B cell (primary cell): ENCODE results near the gene MESD. TPM values are rescaled to one million over a fixed set of nuclear protein-coding genes. Genes with fewer than 3 reads are reported as not detected.

ENCODE experiments used
- ATAC-seq: fragments of 200-7000 bp; cut with Tn5 transposase; one replicate; pipeline ENCODE4 v1.10.0; 2021; ENCODE audit warnings: low read depth, mild to moderate bottlenecking, moderate number of reproducible peaks, moderate library complexity
- CTCF ChIA-PET: fragments of 350-600 bp; sonication (Branson Sonifier 250); formaldehyde crosslinking; loops from one replicate; lab custom pipeline; 2021; ENCODE audit warnings: antibody characterized with exemption, inconsistent platforms; lab: Charles Lee
- POLR2A ChIA-PET: fragments of 350-600 bp; sonication (Branson Sonifier 250); formaldehyde crosslinking; loops from one replicate; lab custom pipeline; 2021; ENCODE audit warnings: antibody characterized with exemption; lab: Charles Lee
- DNase-seq: peaks from one replicate; pipeline ENCODE4 v3.0.0; 2013
- H2AFZ ChIP-seq: 2 replicates; pipeline ENCODE4 v1.6.1; 2012; ENCODE audit warnings: mild to moderate bottlenecking, low read depth, low read length; ENCODE audit not compliant: insufficient read depth, poor library complexity, severe bottlenecking
- H3K27ac ChIP-seq, 2 donors: 1 replicate in 1 of 2; 2 replicates in 1 of 2; pipeline ENCODE4 v1.5.1; 2012 to 2013; ENCODE audit warnings: low read length in 2 of 2, mild to moderate bottlenecking in 2 of 2, moderate library complexity in 1 of 2
- H3K27me3 ChIP-seq, 4 experiments: fragments of 200-600 bp in 1 of 4; sonication (generic) in 1 of 4; replicated peaks in 1 of 4; 1 replicate in 2 of 4; 2 replicates in 2 of 4; pipeline versions ENCODE4 v1.6.1 to v1.7.0; 2013 to 2016; ENCODE audit warnings: low read length in 3 of 4, mild to moderate bottlenecking in 2 of 4, mixed read lengths in 1 of 4, moderate library complexity in 1 of 4; ENCODE audit not compliant: insufficient read depth in 4 of 4, control insufficient read depth in 3 of 4; ENCODE audit errors: control extremely low read depth in 1 of 4
- H3K36me3 ChIP-seq, 2 experiments: replicated peaks in 1 of 2; 1 replicate in 1 of 2; 2 replicates in 1 of 2; pipeline versions ENCODE4 v1.6.1 to v1.7.1; 2013; ENCODE audit warnings: low read length in 1 of 2; ENCODE audit not compliant: insufficient read depth in 2 of 2, control insufficient read depth in 1 of 2; ENCODE audit errors: control extremely low read depth in 1 of 2, extremely low read depth in 1 of 2
- H3K4me1 ChIP-seq, 2 donors: fragments of 200-600 bp in 1 of 2; sonication (generic) in 1 of 2; 1 replicate in 1 of 2; 2 replicates in 1 of 2; pipeline versions ENCODE4 v1.5.1 to v1.6.1; 2013 to 2017; ENCODE audit warnings: low read length in 2 of 2; ENCODE audit not compliant: control insufficient read depth in 2 of 2, insufficient read depth in 2 of 2
- H3K4me2 ChIP-seq: replicated peaks from 2 replicates; pipeline ENCODE3; 2012; ENCODE audit warnings: mild to moderate bottlenecking, low read depth, low read length; ENCODE audit not compliant: poor library complexity, severe bottlenecking
- H3K4me3 ChIP-seq, 5 experiments: fragments of 200-600 bp in 1 of 5; sonication (generic) in 1 of 5; 1 replicate in 3 of 5; 2 replicates in 2 of 5; pipeline versions ENCODE4 v1.5.1 to v1.7.0; 2011 to 2016; ENCODE audit warnings: low read length in 4 of 5, mild to moderate bottlenecking in 4 of 5, low read depth in 2 of 5, control low read depth in 1 of 5, moderate library complexity in 1 of 5; ENCODE audit not compliant: insufficient read depth in 1 of 5; ENCODE audit errors: control extremely low read depth in 1 of 5, extremely low read depth in 1 of 5
- H3K79me2 ChIP-seq: fragments of 200-600 bp; sonication (generic); one replicate; pipeline ENCODE4 v1.6.0; 2016; ENCODE audit warnings: low read length; ENCODE audit not compliant: control insufficient read depth, insufficient read depth
- H3K9ac ChIP-seq: fragments of 200-600 bp; sonication (generic); 2 replicates; pipeline ENCODE4 v1.6.1; 2017; ENCODE audit warnings: mild to moderate bottlenecking, low read length, moderate library complexity
- H3K9me3 ChIP-seq, 3 donors: one replicate each; pipeline versions ENCODE4 v1.6.1 to v1.7.1; 2013; ENCODE audit warnings: low read length in 2 of 3; ENCODE audit not compliant: control insufficient read depth in 2 of 3, insufficient read depth in 1 of 3; ENCODE audit errors: control extremely low read depth in 1 of 3
- H4K20me1 ChIP-seq: 2 replicates; pipeline ENCODE4 v1.6.0; 2012; ENCODE audit warnings: mild to moderate bottlenecking, low read length; ENCODE audit not compliant: insufficient read depth, control insufficient read depth, poor library complexity, severe bottlenecking
- H3K27ac Mint-ChIP-seq: one replicate; pipeline ENCODE4 v1.8.0; 2021; ENCODE audit warnings: mixed read lengths
- H3K27me3 Mint-ChIP-seq: one replicate; pipeline ENCODE4 v1.8.0; 2021; ENCODE audit warnings: mixed read lengths
- H3K4me1 Mint-ChIP-seq: one replicate; pipeline ENCODE4 v1.8.0; 2021; ENCODE audit warnings: mixed read lengths
- H3K4me3 Mint-ChIP-seq: one replicate; pipeline ENCODE4 v1.8.0; 2021; ENCODE audit warnings: mixed read lengths
- H3K9me3 Mint-ChIP-seq: one replicate; pipeline ENCODE4 v1.8.0; 2022; ENCODE audit warnings: mixed read lengths; ENCODE audit not compliant: insufficient read depth
- CTCF ChIP-seq: fragments of 200-600 bp; IDR thresholded peaks from one replicate; pipeline ENCODE4 v1.8.0; 2022; ENCODE audit warnings: antibody characterized with exemption, mild to moderate bottlenecking
- EZH2 ChIP-seq: IDR thresholded peaks from 2 replicates; pipeline ENCODE4 v1.6.1; 2012; ENCODE audit warnings: borderline replicate concordance, low read depth, mild to moderate bottlenecking, moderate library complexity, low read length; ENCODE audit not compliant: insufficient read depth, poor library complexity, severe bottlenecking
- WGBS: methylation state at CpG from one replicate; pipeline ENCODE4 v1.1.5; 2013; ENCODE audit warnings: missing lambda C conversion rate; ENCODE audit not compliant: insufficient coverage; 5-methylcytosine and 5-hydroxymethylcytosine counted together
- intact Hi-C: fragments of 100-400 bp; cut with micrococcal nuclease; formaldehyde crosslinking; loops from one replicate; pipeline ENCODE4 v1.10.0; 2022
- polyA plus RNA-seq: library from polyadenylated mRNA; depleted of rRNA; stranded (reverse); fragments of >200 nt; gene quantifications from 2 replicates; pipeline ENCODE4 v1.2.3, GENCODE V29; 2012
- total RNA-seq, 2 donors: library from RNA; stranded (reverse); fragments of 120-200 nt in 1 of 2; gene quantifications; 1 replicate in 1 of 2; 2 replicates in 1 of 2; pipeline versions ENCODE4 v1.2.3 to v1.2.4, GENCODE V29; 2013 to 2022

MESD gene
- total and polyA plus RNA-seq, 2 donors (not counting 1 experiment from before 2014, with no cell fraction given) = 7.9 to 35.3 TPM

DNA sequence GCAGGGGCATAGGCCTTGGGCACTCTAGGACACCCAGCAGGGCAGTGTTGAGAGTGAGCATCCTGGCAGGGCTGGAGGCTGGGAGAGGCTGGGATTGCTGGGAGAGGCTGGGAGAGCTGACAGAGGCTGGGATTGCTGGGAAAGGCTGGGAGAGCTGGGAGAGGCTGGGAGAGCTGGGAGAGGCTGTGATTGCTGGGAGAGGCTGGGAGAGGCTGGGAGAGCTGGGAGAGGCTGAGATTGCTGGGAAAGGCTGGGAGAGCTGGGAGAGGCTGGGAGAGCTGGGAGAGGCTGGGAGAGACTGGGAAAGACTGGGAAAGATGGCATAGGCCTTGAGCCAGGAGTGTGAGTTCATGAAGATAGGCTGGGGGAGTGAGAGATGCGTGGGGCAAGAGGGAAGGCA lies 77.8 kb downstream of the MESD start:
- CTCF ChIA-PET = interaction anchor here (0.5 kb wide), 1 partner anchor 365 kb away, joined by 3 read pairs; no protein-coding TSS in a partner anchor
- no peaks in the 10 kb centered on the region for H3K4me1 ChIP-seq
- TF ChIP-seq EZH2 = no peak
- TF ChIP-seq CTCF = no peak
- no peak for ATAC-seq
- no peak overlapping the region for H3K4me2 ChIP-seq
- no peaks in the 10 kb centered on the region for H3K79me2 ChIP-seq
- no peak overlapping the region for H2AFZ ChIP-seq
- Mint-ChIP-seq H3K27ac (no peak overlapping the region), H3K4me3 (no peak overlapping the region), H3K9me3 (no peaks in the 10 kb centered on the region), H3K4me1 (no peaks in the 10 kb centered on the region), H3K27me3 (no peaks in the 10 kb centered on the region)
- POLR2A ChIA-PET = no interaction called here
- 73% methylated on average over 1 of the region's 1 CpG for WGBS
- DNase-seq = no peak
- H3K9ac ChIP-seq = no peak overlapping the region
- no peaks in the 10 kb centered on the region for H3K9me3 ChIP-seq
- H4K20me1 ChIP-seq = no peaks in the 10 kb centered on the region
- intact Hi-C loops = no loop called here
- H3K27me3 ChIP-seq = no peaks in the 10 kb centered on the region
- H3K4me3 ChIP-seq = no peak overlapping the region
- H3K27ac ChIP-seq = no peak overlapping the region
- no peaks in the 10 kb centered on the region for H3K36me3 ChIP-seq

DNA sequence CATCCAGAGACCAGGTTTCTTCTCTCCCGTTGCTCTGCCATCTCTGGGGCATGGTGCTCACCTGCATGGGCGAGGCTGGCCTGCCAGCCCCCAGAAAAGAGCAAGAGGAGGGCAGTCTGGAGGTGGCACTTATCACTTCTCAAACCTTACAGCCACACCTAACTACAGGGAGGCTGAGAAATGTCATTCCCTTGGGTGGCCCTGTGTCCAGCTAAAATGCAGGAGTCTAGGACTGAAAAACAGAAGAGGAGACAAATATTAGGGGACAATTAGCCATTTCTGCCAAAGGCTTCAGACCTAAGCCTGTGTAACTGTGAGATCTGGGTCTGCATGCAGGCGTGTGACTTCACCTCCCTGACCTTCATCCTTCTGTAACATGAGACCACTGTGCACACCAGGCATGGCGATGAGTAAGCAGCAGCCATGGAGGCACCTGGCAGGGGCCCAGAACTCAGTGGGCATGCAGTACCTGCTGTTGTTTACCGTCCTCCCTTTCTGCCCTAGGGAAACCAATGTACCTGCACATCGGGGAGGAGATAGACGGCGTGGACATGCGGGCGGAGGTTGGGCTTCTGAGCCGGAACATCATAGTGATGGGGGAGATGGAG lies 83.4 kb downstream of the MESD start:
- intact Hi-C loops = no loop called here
- WGBS = 78% methylated on average over 3 of the region's 11 CpGs
- H3K36me3 ChIP-seq = no peaks in the 10 kb centered on the region
- H3K79me2 ChIP-seq = no peaks in the 10 kb centered on the region
- ATAC-seq = no peak
- CTCF ChIA-PET = no interaction called here
- no peak for DNase-seq
- no peak overlapping the region for H3K4me3 Mint-ChIP-seq
- TF ChIP-seq CTCF = no peak
- no peak for TF ChIP-seq EZH2
- H4K20me1 ChIP-seq = no peaks in the 10 kb centered on the region
- no peak overlapping the region for H3K27ac Mint-ChIP-seq
- no peak overlapping the region for H2AFZ ChIP-seq
- H3K27ac ChIP-seq = no peak overlapping the region
- H3K4me1 Mint-ChIP-seq = no peaks in the 10 kb centered on the region
- no peaks in the 10 kb centered on the region for H3K9me3 ChIP-seq
- H3K4me3 ChIP-seq = no peak overlapping the region
- H3K4me2 ChIP-seq = no peak overlapping the region
- H3K9me3 Mint-ChIP-seq = no peaks in the 10 kb centered on the region
- POLR2A ChIA-PET = no interaction called here
- H3K27me3 ChIP-seq = no peaks in the 10 kb centered on the region
- H3K27me3 Mint-ChIP-seq = no peaks in the 10 kb centered on the region
- no peaks in the 10 kb centered on the region for H3K4me1 ChIP-seq
- no peak overlapping the region for H3K9ac ChIP-seq
